DOHH2 (cell line): ENCODE data around the gene DNAJB9.

Experiments used
- CTCF ChIP-seq: fragments of 200-600 bp; sonication (generic); IDR thresholded peaks from one replicate; pipeline ENCODE4 v1.5.1; 2014; ENCODE audit warnings: antibody characterized with exemption, mild to moderate bottlenecking, low read depth, low read length; ENCODE audit not compliant: poor library complexity, severe bottlenecking
- EZH2phosphoT487 ChIP-seq: fragments of 200-600 bp; sonication (generic); IDR thresholded peaks from 2 replicates; pipeline ENCODE4 v1.6.1; 2017; ENCODE audit warnings: borderline replicate concordance, mild to moderate bottlenecking, antibody characterized with exemption, low read length, moderate library complexity, mixed read lengths

- TF ChIP-seq CTCF (no peak), EZH2phosphoT487 (no peak)
These were observed 41.4 kb upstream of the DNAJB9 start for GRCh38 chr7:108528183-108528712.
